IPS DF 6.9 (cell line): ENCODE results near the gene TRIM69.
"Not testable (repeated sequence)": the region's sequence is repeated elsewhere in the genome, so short reads cannot be mapped to it uniquely, and the experiment has no call there.

Source experiments
- DNase-seq: peaks from one replicate; pipeline ENCODE4 v3.0.0-alpha.2; 2013; ENCODE audit warnings: low read depth, low spot score
- H3K27ac ChIP-seq: one replicate; pipeline ENCODE4 v1.5.1; 2013; ENCODE audit warnings: low read length, control low read depth
- H3K27me3 ChIP-seq: 2 replicates; pipeline ENCODE4 v1.6.1; 2013; ENCODE audit warnings: mild to moderate bottlenecking, low read length; ENCODE audit not compliant: control insufficient read depth, insufficient read depth
- H3K36me3 ChIP-seq: 2 replicates; pipeline ENCODE4 v1.6.1; 2013; ENCODE audit warnings: low read length; ENCODE audit not compliant: control insufficient read depth, insufficient read depth
- H3K4me1 ChIP-seq: 2 replicates; pipeline ENCODE4 v1.6.1; 2013; ENCODE audit warnings: low read length; ENCODE audit not compliant: control insufficient read depth, insufficient read depth
- H3K4me3 ChIP-seq: 2 replicates; pipeline ENCODE4 v1.5.1; 2013; ENCODE audit warnings: mild to moderate bottlenecking, low read length
- H3K9me3 ChIP-seq: 2 replicates; pipeline ENCODE4 v1.6.1; 2013; ENCODE audit warnings: low read length, inconsistent platforms; ENCODE audit not compliant: control insufficient read depth, insufficient read depth
- WGBS: extraction: QIAGEN DNeasy Blood & Tissue Kit; methylation state at CpG from one replicate; pipeline ENCODE4 v1.1.7; 2013; ENCODE audit warnings: mixed read lengths, missing lambda C conversion rate; ENCODE audit not compliant: insufficient read length, insufficient coverage; 5-methylcytosine and 5-hydroxymethylcytosine counted together

TRIM69 gene

DNA sequence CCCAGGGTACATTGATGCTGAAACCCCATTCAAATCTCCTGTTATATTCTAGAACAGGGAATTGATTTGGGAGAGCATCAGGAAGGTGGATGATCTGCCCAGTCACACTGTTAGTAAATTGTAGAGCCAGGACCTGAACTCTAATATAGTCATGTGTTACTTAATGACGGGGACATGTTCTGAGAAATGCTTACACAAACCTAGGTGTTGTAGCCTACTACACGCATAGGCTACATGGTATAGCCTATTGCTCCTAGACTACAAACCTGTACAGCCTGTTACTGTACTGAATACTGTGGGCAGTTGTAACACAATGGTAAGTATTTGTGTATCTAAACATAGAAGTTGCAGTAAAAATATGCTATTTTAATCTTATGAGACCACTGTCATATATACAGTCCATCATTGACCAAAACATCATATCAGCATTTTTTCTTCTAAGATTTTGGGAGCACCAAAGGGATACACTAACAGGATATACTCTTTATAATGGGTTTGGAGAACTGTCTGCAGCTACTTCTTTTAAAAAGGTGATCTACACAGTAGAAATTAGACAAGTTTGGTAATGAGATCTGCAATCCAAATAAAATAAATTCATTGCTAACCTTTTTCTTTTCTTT is 19.2 kb upstream of the TRIM69 start:
- no peaks in the 10 kb centered on the region; the same call in 1 of the 2 replicates for H3K36me3 ChIP-seq

DNA sequence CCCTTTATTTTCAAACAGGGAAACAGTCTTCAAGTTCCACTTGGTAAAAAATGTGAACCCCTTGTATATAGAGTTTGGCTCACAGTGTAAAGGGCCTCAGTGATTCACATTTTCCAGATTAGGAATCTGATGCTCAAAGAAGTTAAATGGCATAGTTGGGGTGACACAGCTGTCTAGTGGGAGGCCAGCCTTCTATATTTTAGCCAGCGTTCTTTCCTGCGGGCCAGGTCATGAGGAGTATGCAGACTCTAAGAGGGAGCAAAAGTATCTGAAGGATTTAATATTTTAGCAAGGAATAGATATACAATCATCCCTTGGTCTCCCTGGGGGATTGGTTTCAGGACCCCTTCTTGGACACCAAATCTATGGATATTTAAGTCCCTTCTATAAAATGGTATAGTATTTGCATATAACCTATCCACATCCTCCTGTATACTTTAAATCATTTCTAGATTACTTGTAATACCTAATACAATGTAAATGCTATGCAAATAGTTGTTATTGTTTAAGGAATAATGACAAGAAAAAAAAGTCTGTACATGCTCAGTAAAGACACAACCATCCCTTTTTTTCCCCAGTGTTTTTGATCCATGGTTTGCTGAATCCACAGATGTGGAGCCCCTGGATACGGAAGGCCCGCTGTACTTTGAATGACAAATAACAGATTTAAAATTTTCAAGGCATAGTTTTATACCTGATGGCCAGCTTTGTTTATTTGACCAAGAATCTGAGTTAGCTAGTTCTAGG is 18.0 kb upstream of the TRIM69 start:
- no peak overlapping the region for H3K4me3 ChIP-seq
- no CpG with 5 or more reads among the region's 4 CpGs for WGBS
- H3K9me3 ChIP-seq = no peaks in the 10 kb centered on the region
- no peak for DNase-seq
- H3K27me3 ChIP-seq = no peaks in the 10 kb centered on the region
- H3K4me1 ChIP-seq = no peaks in the 10 kb centered on the region
- no peak overlapping the region for H3K27ac ChIP-seq
- no peaks in the 10 kb centered on the region; the same call in 1 of the 2 replicates for H3K36me3 ChIP-seq

More for the DNA sequence above, 19.2 kb upstream of the TRIM69 start:
- no CpG with 5 or more reads among the region's 2 CpGs for WGBS
- H3K9me3 ChIP-seq = no peaks in the 10 kb centered on the region
- no peak overlapping the region for H3K27ac ChIP-seq
- no peak for DNase-seq
- H3K4me3 ChIP-seq = no peak overlapping the region
- H3K27me3 ChIP-seq = no peaks in the 10 kb centered on the region; the same call in 1 of the 2 replicates
- no peaks in the 10 kb centered on the region for H3K4me1 ChIP-seq

DNA sequence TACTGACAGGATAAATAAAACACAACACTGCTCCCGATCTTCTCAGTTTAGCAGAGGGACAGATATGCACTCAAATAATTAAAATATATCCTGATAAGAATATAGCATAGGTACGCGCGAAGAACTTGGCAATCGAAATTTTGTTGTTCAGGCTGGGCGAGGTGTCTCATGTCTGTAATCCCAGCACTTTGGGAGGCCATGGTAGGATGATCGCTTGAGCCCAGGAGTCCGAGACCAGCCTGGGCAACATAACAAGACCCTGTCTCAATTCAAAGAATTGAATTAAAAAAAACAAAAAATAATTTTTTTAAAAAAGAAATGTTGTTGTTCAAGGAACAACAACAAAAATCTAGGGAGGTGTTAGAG is 17.4 kb upstream of the TRIM69 start:
- Histone ChIP-seq H3K4me3 (no peak overlapping the region), H3K36me3 (no peaks in the 10 kb centered on the region; the same call in 1 of the 2 replicates), H3K27ac (no peak overlapping the region), H3K9me3 (no peaks in the 10 kb centered on the region), H3K27me3 (no peaks in the 10 kb centered on the region), H3K4me1 (no peaks in the 10 kb centered on the region)
- WGBS = no CpG with 5 or more reads among the region's 8 CpGs
- no peak for DNase-seq

DNA sequence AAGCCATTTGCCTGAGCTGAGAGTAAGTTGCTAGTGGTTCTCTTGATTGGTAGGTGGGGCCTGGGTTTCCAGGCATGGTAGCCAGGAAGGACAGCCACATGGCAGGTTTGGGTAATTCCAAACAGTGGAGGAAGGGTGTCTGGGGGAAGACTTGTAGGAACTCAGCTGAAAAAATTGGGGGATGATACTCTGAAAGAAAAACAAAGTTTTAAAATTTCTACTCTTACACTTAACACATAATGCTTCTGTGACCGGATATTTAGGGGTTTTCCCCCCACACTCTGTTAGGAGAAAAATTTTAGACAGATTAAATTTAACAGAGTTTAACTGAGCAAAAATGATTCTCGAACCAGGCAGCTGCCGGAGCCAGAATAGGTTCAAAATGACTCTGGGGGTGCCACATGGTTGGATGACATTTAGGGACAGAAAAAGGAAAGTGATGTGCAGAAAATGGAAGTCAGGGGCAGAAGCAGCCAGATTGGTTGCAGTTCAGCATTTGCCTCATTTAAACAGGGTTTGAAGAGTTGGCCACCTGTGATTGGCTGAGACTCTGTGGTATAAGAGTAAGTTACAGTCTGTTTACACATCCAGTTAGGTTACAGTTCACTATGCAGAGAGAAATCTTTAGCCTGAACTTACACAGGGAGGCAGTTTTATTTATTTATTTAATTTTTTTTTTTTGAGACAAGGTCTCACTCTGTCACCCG is 16.9 kb upstream of the TRIM69 start:
- H3K27me3 ChIP-seq = no peaks in the 10 kb centered on the region
- H3K36me3 ChIP-seq = no peaks in the 10 kb centered on the region; the same call in 1 of the 2 replicates
- no peaks in the 10 kb centered on the region for H3K4me1 ChIP-seq
- no peak overlapping the region for H3K27ac ChIP-seq
- WGBS = no CpG with 5 or more reads among the region's 4 CpGs
- H3K9me3 ChIP-seq = no peaks in the 10 kb centered on the region
- H3K4me3 ChIP-seq = no peak overlapping the region
- DNase-seq = no peak

DNA sequence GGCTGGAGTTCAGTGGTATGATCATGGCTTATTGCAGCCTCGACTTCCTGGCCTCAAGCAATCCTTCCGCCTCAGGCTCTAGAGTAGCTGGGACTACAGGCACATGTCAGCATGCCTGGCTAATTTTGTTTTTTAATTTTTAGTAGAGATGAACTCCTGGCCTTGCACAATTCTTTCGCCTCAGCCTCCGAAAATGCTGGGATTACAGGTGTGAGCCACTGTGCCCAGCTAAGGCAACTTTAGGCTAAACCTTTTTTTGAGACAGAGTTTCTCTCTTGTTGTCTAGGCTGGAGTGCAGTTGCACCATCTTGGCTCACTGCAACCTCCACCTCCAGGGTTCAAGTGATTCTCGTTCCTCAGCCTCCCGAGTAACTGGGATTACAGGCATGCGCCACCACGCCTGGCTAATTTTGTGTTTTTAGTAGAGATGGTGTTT is 16.3 kb upstream of the TRIM69 start:
- not testable (repeated sequence) for H3K27me3 ChIP-seq, DNase-seq, H3K4me1 ChIP-seq, H3K4me3 ChIP-seq, H3K9me3 ChIP-seq, H3K36me3 ChIP-seq, H3K27ac ChIP-seq
- WGBS = no CpG with 5 or more reads among the region's 8 CpGs

DNA sequence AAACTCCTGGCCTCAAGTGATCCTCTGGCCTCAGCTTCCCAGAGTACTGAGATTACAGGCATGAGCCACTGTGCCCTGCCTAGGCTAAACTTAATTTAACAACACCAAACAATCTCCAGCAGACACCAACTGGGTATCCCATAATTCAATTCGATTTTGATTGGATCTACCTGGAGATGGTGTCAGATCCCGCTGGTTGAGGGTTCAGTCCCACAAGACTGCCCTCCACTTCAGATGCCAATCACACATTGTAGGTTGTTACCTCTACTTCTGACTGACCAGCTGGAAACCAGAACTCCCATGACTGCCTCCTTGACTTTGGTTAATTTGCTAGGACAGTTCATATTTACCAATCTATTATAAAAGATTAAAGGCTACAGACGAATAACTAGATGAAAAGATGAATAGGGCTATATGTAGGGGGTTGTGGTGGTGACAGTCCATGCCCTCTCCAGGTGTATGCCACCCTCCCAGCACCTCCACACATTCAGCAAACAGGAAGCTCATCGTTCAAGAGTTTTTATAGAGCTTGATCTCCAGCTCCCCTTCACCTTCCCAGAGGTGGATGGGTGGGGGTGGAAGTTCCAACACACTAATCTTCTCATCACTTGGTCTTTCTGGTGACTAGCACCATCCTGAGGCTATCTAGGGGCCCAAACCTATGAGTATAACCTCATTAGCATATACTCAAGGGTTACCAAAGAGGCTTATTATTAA is 15.7 kb upstream of the TRIM69 start:
- no peak for DNase-seq
- Histone ChIP-seq H3K27me3 (no peaks in the 10 kb centered on the region), H3K9me3 (no peaks in the 10 kb centered on the region), H3K27ac (no peak overlapping the region), H3K4me1 (no peaks in the 10 kb centered on the region), H3K4me3 (no peak overlapping the region), H3K36me3 (no peaks in the 10 kb centered on the region; the same call in 1 of the 2 replicates)
- WGBS = no CpG with 5 or more reads among the region's 4 CpGs

DNA sequence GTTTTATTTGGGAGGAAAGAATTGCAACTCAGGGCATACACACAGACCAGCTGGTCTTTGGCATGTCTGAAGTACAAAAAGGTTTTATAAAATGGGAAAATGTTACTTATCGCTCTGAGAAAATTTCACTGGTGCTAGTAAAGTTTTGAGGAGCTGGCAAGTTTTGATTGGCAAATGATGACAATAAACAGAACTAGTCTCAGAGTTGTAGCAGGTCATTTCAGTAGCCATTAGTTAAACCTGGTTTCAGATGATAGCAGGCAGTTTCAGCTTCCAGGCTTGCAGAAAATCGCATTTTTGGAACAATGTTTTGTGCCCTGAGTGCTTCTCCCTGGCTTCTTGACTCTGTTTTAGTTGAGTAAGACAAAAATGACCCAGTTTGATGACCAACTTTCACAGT is 14.3 kb upstream of the TRIM69 start:
- no peaks in the 10 kb centered on the region for H3K27me3 ChIP-seq
- no peak overlapping the region for H3K27ac ChIP-seq
- no CpG with 5 or more reads among the region's 2 CpGs for WGBS

DNA sequence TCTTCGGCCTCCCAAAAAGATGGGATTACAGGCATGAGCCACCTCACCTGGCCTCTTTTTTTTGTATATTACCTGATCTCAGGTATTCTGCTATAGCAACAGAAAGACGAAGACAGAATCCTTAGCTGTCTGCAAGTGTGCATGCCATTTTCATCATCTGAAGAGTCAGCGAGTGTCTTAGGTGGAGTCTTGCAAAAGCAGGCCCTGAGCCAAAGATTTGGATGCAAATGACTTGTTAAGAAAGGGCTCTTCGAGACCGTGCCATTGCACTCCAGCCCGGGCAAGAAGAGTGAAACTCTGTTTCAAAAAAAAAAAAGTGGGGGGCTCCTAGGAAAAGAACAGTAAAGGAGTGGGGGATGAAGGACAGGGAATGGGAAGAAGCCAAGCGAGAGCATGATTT is 10.2 kb upstream of the TRIM69 start:
- Histone ChIP-seq H3K27ac (no peak overlapping the region), H3K4me3 (no peak overlapping the region), H3K36me3 (no peaks in the 10 kb centered on the region), H3K4me1 (no peaks in the 10 kb centered on the region), H3K27me3 (no peaks in the 10 kb centered on the region), H3K9me3 (no peaks in the 10 kb centered on the region)
- DNase-seq = no peak
- WGBS = no CpG with 5 or more reads among the region's 7 CpGs

More for the DNA sequence above, 14.3 kb upstream of the TRIM69 start:
- no peaks in the 10 kb centered on the region for H3K4me1 ChIP-seq
- H3K36me3 ChIP-seq = no peaks in the 10 kb centered on the region; the same call in 1 of the 2 replicates
- no peak for DNase-seq
- no peak overlapping the region for H3K4me3 ChIP-seq
- no peaks in the 10 kb centered on the region for H3K9me3 ChIP-seq

DNA sequence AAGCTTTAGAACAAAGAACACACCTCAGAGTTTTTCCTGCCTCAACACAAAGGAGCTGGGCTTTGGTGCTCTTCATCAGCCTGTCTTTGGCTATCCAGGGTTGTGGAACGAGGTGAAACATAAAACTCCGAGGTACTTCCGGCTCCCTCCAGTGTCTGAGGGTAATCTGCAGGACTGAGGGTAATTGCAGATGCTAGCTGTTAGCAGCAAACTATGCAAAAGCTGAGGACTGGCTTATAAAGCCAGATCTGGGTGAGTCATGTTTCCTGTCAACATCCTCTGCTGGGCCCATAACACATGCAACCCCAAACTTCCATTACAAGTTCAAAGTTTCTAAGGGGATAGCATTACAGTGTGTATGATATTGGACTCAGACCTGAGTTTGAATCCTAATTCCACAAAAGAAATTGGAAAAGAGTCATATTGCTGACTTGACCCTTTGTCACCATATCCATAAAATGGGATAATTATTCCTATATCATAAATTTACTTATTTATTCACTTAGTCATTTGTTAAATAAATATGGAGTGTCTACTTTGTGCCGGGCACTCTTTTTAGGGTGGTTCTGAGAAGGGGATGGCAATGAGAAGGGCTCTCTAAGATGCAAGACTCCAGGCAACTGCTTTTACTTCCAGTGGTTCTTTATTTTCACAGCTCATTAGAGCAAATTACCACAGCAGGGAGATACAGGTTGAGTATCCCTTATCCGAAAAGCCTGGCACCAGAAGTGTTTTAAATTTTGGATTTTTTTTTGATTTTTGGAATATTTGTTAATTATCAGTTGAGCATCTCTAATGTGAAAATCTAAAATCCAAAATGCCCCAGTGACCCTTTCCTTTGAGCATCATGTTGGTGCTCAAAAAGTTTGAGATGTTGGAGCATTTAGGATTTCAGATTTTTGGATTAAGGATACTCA is 9.5 kb upstream of the TRIM69 start:
- WGBS = no CpG with 5 or more reads among the region's 5 CpGs
- Histone ChIP-seq H3K27me3 (no peaks in the 10 kb centered on the region), H3K9me3 (no peaks in the 10 kb centered on the region), H3K4me3 (no peak overlapping the region), H3K36me3 (no peaks in the 10 kb centered on the region), H3K4me1 (no peaks in the 10 kb centered on the region), H3K27ac (no peak overlapping the region)
- DNase-seq = no peak
